LNCaP clone FGC (cell line): ENCODE results near the gene DNAJC1.

ENCODE experiments used
- DNase-seq: peaks from one replicate; pipeline ENCODE4 v3.0.0-alpha.2; 2011; ENCODE audit warnings: low read depth
- H3K4me3 ChIP-seq: 2 replicates; pipeline ENCODE4 v1.5.1; 2011; ENCODE audit warnings: mild to moderate bottlenecking, low read depth, low read length, control low read depth
- TF ChIP-seq, protein P1 (sequence below): IDR thresholded peaks from 2 replicates; pipeline ENCODE4 v1.5.1; 2012; ENCODE audit warnings: mild to moderate bottlenecking; ENCODE audit not compliant: control insufficient read depth, insufficient read depth; ENCODE audit errors: extremely low read depth

The DNAJC1 gene

DNA sequence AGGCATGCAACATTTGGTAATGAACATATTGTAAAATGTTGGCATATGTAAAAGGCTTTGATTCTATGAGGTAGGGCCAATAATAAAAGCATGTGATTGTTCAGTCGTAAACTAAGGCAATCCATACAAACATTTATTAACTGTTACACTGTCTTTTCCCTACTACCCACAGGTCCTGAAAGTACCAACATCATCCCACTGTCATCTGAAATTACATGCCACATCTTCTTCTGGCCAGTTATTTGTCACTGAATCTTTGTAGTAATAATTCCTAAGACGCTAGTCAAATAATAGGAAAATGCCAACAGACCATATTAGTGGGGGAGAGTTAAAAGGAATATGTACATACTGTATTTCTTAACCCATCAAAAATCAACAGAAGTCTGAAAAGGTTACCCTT, 27.2 kb downstream of the DNAJC1 start:
- TF ChIP-seq, protein P1, sequence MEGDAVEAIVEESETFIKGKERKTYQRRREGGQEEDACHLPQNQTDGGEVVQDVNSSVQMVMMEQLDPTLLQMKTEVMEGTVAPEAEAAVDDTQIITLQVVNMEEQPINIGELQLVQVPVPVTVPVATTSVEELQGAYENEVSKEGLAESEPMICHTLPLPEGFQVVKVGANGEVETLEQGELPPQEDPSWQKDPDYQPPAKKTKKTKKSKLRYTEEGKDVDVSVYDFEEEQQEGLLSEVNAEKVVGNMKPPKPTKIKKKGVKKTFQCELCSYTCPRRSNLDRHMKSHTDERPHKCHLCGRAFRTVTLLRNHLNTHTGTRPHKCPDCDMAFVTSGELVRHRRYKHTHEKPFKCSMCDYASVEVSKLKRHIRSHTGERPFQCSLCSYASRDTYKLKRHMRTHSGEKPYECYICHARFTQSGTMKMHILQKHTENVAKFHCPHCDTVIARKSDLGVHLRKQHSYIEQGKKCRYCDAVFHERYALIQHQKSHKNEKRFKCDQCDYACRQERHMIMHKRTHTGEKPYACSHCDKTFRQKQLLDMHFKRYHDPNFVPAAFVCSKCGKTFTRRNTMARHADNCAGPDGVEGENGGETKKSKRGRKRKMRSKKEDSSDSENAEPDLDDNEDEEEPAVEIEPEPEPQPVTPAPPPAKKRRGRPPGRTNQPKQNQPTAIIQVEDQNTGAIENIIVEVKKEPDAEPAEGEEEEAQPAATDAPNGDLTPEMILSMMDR, result no peak
- H3K4me3 ChIP-seq, result no peak overlapping the region
- DNase-seq, result no peak

DNA sequence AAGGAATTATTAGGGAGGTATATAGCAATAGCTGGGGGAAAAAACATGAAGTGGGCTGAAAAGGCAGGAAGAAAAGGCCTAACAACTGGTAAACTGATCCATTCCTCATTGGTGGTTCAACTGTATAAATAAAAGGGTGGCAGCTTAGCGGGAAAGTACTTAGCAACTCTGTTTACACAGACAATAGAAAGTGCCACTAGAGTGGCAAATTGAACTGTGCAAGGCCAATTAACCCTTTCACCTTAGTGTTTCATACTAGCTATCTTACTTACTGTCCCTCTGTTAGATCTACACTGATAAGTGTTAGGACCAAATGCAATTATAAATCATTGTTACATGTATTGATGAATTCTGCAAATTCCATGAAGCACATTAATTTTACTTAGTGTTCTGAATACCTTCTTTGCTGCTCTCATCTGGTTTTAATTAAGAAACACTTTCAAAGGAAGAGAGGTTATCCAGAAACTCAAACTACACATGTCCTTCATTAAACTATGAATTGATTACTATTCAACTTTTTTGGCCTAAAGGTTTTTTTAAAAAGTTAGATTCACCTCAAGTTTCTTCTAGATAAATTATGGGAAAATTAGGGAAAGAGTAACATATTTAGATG, 28.0 kb downstream of the DNAJC1 start:
- TF ChIP-seq, protein P1, result no peak
- no peak overlapping the region for H3K4me3 ChIP-seq
- no peak for DNase-seq

DNA sequence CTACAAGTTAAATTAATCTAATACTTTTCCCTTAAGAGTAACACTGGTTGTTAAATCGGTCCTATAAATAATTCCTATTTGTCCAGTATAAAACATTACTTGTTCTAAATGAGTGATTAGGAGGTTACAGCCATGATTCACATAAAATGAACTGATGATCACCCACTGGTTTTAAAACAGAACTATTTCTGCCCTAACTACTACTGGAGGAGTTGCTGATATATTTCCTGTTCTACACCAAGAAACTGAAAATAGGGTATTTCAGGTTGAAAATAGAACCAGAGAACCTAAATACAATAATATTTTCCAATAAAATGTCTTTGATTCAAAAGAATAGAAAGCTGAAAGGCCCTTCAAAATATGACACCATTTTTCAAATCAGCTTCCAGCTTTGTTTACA, 30.9 kb downstream of the DNAJC1 start:
- TF ChIP-seq, protein P1, result no peak
- no peak for DNase-seq
- no peak overlapping the region for H3K4me3 ChIP-seq

DNA sequence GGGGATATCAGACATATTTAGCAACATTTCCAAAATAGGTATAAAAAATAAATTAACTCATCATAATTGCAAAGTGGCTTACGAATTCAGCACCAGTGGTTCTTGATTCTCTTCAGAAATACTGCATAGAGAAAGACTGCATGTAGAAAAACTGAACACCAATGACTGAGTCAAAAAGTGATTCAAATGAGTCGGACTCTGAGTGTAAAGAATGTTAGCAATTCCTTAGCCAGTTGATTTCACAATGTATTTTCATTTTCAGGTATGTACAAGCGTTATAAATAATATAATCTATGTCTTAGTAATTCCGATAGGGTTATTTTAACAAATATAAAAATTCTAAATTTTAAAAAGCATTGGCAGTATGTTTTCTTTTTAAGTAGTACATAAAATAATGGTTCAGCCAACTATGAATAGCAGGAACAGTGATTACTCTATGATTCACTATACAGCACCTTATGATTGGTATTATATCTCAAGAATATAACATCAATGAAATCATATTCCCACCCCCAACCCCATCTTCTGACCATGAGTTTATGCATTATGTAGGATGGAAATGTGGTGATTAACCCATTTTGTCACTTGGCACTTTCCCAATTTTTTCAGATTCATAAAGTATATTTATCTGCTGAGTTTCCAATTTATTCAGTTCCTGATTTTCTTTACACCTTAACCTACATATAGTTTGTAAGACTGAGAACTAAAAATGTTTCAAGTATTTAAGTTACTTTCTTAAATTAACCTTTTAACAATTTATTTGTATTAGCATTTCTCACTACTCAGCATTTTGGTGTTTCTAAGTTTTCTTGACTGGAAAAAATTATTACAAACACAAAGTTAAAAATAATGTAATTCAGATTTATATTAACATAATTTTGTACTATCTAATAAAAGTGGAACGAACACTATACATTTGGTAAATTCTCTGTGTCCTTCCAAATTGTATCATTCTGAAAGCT, 33.9 kb downstream of the DNAJC1 start:
- no peak overlapping the region for H3K4me3 ChIP-seq
- TF ChIP-seq, protein P1, result no peak
- DNase-seq, result no peak

DNA sequence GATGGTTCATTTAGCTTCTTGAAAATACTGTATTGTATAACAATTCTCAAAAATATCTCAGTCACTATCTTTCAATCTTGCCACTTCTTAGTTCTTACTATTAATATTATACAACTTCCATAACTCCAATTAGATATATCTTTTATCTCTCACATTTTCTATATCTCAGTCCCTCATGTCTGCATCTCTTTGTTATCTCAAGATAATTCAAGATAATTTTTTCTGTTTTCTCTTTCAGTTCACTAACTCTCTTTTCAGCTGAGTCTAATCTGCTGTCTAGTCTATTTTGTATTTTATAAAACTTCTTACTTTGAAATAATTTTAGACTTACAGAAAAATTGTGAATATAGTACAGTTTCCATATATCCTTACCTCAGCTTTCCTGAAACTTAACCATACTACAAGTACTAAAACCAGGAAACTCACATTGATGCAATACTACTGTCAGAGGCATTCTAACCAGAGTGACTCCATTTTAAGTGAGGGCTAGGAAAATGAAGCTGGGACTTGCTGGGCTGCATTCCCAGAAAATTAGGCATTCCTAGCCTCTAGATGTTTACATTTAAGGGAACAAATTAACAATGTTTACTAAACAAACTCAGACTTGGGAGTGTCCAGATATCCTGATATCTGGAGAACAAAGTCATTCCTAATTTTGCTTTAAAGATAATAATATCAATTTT, 38.4 kb downstream of the DNAJC1 start:
- peak; percentile 66 for DNase-seq
- no peak overlapping the region for H3K4me3 ChIP-seq
- TF ChIP-seq, protein P1, result no peak

DNA sequence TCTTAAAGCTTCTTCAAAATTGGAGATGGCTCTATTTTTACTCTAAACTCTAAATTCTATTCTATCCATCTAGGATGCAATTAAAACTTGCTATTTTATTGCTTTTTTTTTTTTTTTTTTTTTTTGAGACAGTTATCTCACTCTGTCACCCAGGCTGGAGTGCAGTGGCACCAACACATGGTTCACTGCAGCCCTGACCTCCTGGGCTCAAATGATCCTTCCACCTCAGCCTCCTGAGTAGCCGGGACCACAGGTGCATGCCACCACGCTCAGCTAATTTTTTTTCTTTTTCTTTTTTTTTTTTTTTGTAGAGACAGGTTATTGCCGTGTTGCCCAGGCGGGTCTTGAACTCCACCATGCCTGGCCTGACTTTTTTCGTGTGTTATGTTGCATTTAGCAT, 41.2 kb downstream of the DNAJC1 start:
- DNase-seq, result no peak
- no peak overlapping the region for H3K4me3 ChIP-seq
- TF ChIP-seq, protein P1, result no peak
